GM12878 (cell line): ENCODE measurements around the gene CRISP2. TPM values are rescaled to one million over a fixed set of nuclear protein-coding genes. Genes with fewer than 3 reads are reported as not detected.

ENCODE experiments used
- NR2C2 ChIP-seq: IDR thresholded peaks from 2 replicates; pipeline ENCODE4 v1.6.1; 2011; ENCODE audit warnings: borderline replicate concordance, low read depth; ENCODE audit not compliant: control insufficient read depth, insufficient read length
- ZNF622 ChIP-seq: fragments of 450-650 bp; IDR thresholded peaks from 2 replicates; pipeline ENCODE4 v1.6.1; 2017; ENCODE audit warnings: mild to moderate bottlenecking, inconsistent platforms
- polyA plus RNA-seq, 11 experiments: library from polyadenylated mRNA; depleted of rRNA in 4 of 11; unstranded in 6 of 11; stranded (reverse) in 5 of 11; fragments of >200 nt; fragmentation: Nextera tagmentation in 4 of 11; fragmentation: Illumina TruSeq in 1 of 11; extraction: Ambion mirVana in 4 of 11; extraction: Trizol in 1 of 11; gene quantifications; 1 replicate in 1 of 11; 2 replicates in 10 of 11; pipeline versions ENCODE4 v1.2.1 to v1.2.3, GENCODE V29; 2011 to 2016; ENCODE audit warnings: inconsistent platforms in 2 of 11, missing spikeins in 2 of 11, low read depth in 1 of 11
- total RNA-seq, 4 experiments: library from RNA; depleted of rRNA in 3 of 4; stranded (reverse); fragments of >200 nt in 3 of 4; fragmentation: Illumina TruSeq in 1 of 4; extraction: Trizol in 1 of 4; gene quantifications; 2 replicates each; pipeline versions ENCODE4 v1.2.1 to v1.2.3, GENCODE V29; 2013 to 2021
- TF ChIP-seq, protein P1 (sequence below): fragments of 450-650 bp; IDR thresholded peaks from 2 replicates; pipeline ENCODE4 v1.6.1; 2017; ENCODE audit warnings: antibody characterized with exemption, mild to moderate bottlenecking, moderate library complexity

The CRISP2 gene
- total and polyA plus RNA-seq, 10 of the 15 experiments (the other 5 are each of a cell fraction or from before 2014, with no cell fraction given), result not detected

DNA sequence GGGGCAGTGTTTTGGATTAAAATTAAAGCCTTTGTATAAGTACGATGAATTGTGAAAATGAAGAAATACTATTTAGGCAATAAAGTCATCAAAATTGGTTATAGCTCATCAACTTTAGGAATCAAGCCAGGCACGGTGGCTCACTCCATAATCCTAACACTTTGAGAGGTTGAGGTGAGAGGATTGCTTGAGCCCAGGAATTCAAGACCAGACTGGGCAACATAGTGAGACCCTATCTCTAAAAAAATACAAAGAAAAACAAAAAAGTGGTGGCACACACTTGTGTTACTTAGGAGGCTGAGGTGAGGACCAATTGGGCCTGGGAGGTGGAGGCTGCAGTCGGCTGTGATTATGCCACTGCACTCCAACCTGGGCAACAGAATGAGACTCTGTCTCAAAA, 68.2 kb downstream of the CRISP2 start (continued):
- TF ChIP-seq, protein P1, sequence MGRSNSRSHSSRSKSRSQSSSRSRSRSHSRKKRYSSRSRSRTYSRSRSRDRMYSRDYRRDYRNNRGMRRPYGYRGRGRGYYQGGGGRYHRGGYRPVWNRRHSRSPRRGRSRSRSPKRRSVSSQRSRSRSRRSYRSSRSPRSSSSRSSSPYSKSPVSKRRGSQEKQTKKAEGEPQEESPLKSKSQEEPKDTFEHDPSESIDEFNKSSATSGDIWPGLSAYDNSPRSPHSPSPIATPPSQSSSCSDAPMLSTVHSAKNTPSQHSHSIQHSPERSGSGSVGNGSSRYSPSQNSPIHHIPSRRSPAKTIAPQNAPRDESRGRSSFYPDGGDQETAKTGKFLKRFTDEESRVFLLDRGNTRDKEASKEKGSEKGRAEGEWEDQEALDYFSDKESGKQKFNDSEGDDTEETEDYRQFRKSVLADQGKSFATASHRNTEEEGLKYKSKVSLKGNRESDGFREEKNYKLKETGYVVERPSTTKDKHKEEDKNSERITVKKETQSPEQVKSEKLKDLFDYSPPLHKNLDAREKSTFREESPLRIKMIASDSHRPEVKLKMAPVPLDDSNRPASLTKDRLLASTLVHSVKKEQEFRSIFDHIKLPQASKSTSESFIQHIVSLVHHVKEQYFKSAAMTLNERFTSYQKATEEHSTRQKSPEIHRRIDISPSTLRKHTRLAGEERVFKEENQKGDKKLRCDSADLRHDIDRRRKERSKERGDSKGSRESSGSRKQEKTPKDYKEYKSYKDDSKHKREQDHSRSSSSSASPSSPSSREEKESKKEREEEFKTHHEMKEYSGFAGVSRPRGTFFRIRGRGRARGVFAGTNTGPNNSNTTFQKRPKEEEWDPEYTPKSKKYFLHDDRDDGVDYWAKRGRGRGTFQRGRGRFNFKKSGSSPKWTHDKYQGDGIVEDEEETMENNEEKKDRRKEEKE, result no peak
- TF ChIP-seq NR2C2, result no peak
- no peak for TF ChIP-seq ZNF622

Other genes with a start within 250 kb of the CRISP2 start
- not detected in 2 replicates for gene GLYATL3, start 213.6 kb downstream of the CRISP2 start, total RNA-seq (2014; rRNA removed)
- not detected in 2 replicates for gene GLYATL3, start 213.6 kb downstream of the CRISP2 start, total RNA-seq (2014; rRNA removed; fragmentation: Illumina TruSeq; extraction: Trizol)
- gene GLYATL3, start 213.6 kb downstream of the CRISP2 start, total RNA-seq (2021), result not detected in 2 replicates
- not detected in 2 replicates for gene GLYATL3, start 213.6 kb downstream of the CRISP2 start, polyA plus RNA-seq (2011; rRNA removed)
- not detected in 2 replicates for gene GLYATL3, start 213.6 kb downstream of the CRISP2 start, polyA plus RNA-seq (2014; fragmentation: Illumina TruSeq; extraction: Trizol)
- not detected for gene GLYATL3, start 213.6 kb downstream of the CRISP2 start, polyA plus RNA-seq (2014; fragmentation: Nextera tagmentation; extraction: Ambion mirVana)
- not detected in 2 replicates for gene GLYATL3, start 213.6 kb downstream of the CRISP2 start, polyA plus RNA-seq (2014; rRNA removed)
- not detected for gene GLYATL3, start 213.6 kb downstream of the CRISP2 start, polyA plus RNA-seq (2016; fragmentation: Nextera tagmentation; extraction: Ambion mirVana)
- gene C6orf141, start 162.9 kb downstream of the CRISP2 start, total RNA-seq (2014; rRNA removed), result not detected in 2 replicates
- not detected in 2 replicates for gene C6orf141, start 162.9 kb downstream of the CRISP2 start, total RNA-seq (2014; rRNA removed; fragmentation: Illumina TruSeq; extraction: Trizol)
- not detected in 2 replicates for gene C6orf141, start 162.9 kb downstream of the CRISP2 start, total RNA-seq (2021)
- 0.05 TPM in 1 of 2 replicates, not detected in the other for gene C6orf141, start 162.9 kb downstream of the CRISP2 start, polyA plus RNA-seq (2011; rRNA removed)
- not detected in 2 replicates for gene C6orf141, start 162.9 kb downstream of the CRISP2 start, polyA plus RNA-seq (2014; fragmentation: Illumina TruSeq; extraction: Trizol)
- gene C6orf141, start 162.9 kb downstream of the CRISP2 start, polyA plus RNA-seq (2014; fragmentation: Nextera tagmentation; extraction: Ambion mirVana), result not detected
- gene C6orf141, start 162.9 kb downstream of the CRISP2 start, polyA plus RNA-seq (2014; rRNA removed), result 0.19 TPM in 1 of 2 replicates, not detected in the other
- not detected for gene C6orf141, start 162.9 kb downstream of the CRISP2 start, polyA plus RNA-seq (2016; fragmentation: Nextera tagmentation; extraction: Ambion mirVana)
- gene RHAG, start 76.7 kb downstream of the CRISP2 start, total RNA-seq (2014; rRNA removed), result not detected in 2 replicates
- not detected in 2 replicates for gene RHAG, start 76.7 kb downstream of the CRISP2 start, total RNA-seq (2014; rRNA removed; fragmentation: Illumina TruSeq; extraction: Trizol)
- 0.18 and 0.32 TPM in 2 replicates for gene RHAG, start 76.7 kb downstream of the CRISP2 start, total RNA-seq (2021)
- 0.04 TPM in 1 of 2 replicates, not detected in the other for gene RHAG, start 76.7 kb downstream of the CRISP2 start, polyA plus RNA-seq (2011; rRNA removed)
- not detected in 2 replicates for gene RHAG, start 76.7 kb downstream of the CRISP2 start, polyA plus RNA-seq (2014; fragmentation: Illumina TruSeq; extraction: Trizol)
- gene RHAG, start 76.7 kb downstream of the CRISP2 start, polyA plus RNA-seq (2014; fragmentation: Nextera tagmentation; extraction: Ambion mirVana), result under 1 TPM; 0.08 to 0.11 TPM
- 0.06 TPM in 1 of 2 replicates, not detected in the other for gene RHAG, start 76.7 kb downstream of the CRISP2 start, polyA plus RNA-seq (2014; rRNA removed)
- not detected for gene RHAG, start 76.7 kb downstream of the CRISP2 start, polyA plus RNA-seq (2016; fragmentation: Nextera tagmentation; extraction: Ambion mirVana)
- gene CRISP3, start 30.8 kb upstream of the CRISP2 start, total RNA-seq (2014; rRNA removed), result not detected in 2 replicates
- not detected in 2 replicates for gene CRISP3, start 30.8 kb upstream of the CRISP2 start, total RNA-seq (2014; rRNA removed; fragmentation: Illumina TruSeq; extraction: Trizol)
- not detected in 2 replicates for gene CRISP3, start 30.8 kb upstream of the CRISP2 start, total RNA-seq (2021)
- not detected in 2 replicates for gene CRISP3, start 30.8 kb upstream of the CRISP2 start, polyA plus RNA-seq (2011; rRNA removed)
- not detected in 2 replicates for gene CRISP3, start 30.8 kb upstream of the CRISP2 start, polyA plus RNA-seq (2014; fragmentation: Illumina TruSeq; extraction: Trizol)
- gene CRISP3, start 30.8 kb upstream of the CRISP2 start, polyA plus RNA-seq (2014; fragmentation: Nextera tagmentation; extraction: Ambion mirVana), result not detected
- not detected in 2 replicates for gene CRISP3, start 30.8 kb upstream of the CRISP2 start, polyA plus RNA-seq (2014; rRNA removed)
- not detected for gene CRISP3, start 30.8 kb upstream of the CRISP2 start, polyA plus RNA-seq (2016; fragmentation: Nextera tagmentation; extraction: Ambion mirVana)
- gene PGK2, start 73.7 kb upstream of the CRISP2 start, total RNA-seq (2014; rRNA removed), result not detected in 2 replicates
- gene PGK2, start 73.7 kb upstream of the CRISP2 start, total RNA-seq (2014; rRNA removed; fragmentation: Illumina TruSeq; extraction: Trizol), result not detected in 2 replicates
- gene PGK2, start 73.7 kb upstream of the CRISP2 start, total RNA-seq (2021), result not detected in 2 replicates
- not detected in 2 replicates for gene PGK2, start 73.7 kb upstream of the CRISP2 start, polyA plus RNA-seq (2011; rRNA removed)
- gene PGK2, start 73.7 kb upstream of the CRISP2 start, polyA plus RNA-seq (2014; fragmentation: Illumina TruSeq; extraction: Trizol), result not detected in 2 replicates
- not detected for gene PGK2, start 73.7 kb upstream of the CRISP2 start, polyA plus RNA-seq (2014; fragmentation: Nextera tagmentation; extraction: Ambion mirVana)
- gene PGK2, start 73.7 kb upstream of the CRISP2 start, polyA plus RNA-seq (2014; rRNA removed), result not detected in 2 replicates
- gene PGK2, start 73.7 kb upstream of the CRISP2 start, polyA plus RNA-seq (2016; fragmentation: Nextera tagmentation; extraction: Ambion mirVana), result not detected
- not detected in 2 replicates for gene CRISP1, start 153.0 kb upstream of the CRISP2 start, total RNA-seq (2014; rRNA removed)
- not detected in 2 replicates for gene CRISP1, start 153.0 kb upstream of the CRISP2 start, total RNA-seq (2014; rRNA removed; fragmentation: Illumina TruSeq; extraction: Trizol)
- not detected in 2 replicates for gene CRISP1, start 153.0 kb upstream of the CRISP2 start, total RNA-seq (2021)
- gene CRISP1, start 153.0 kb upstream of the CRISP2 start, polyA plus RNA-seq (2011; rRNA removed), result not detected in 2 replicates
- not detected in 2 replicates for gene CRISP1, start 153.0 kb upstream of the CRISP2 start, polyA plus RNA-seq (2014; fragmentation: Illumina TruSeq; extraction: Trizol)
- not detected for gene CRISP1, start 153.0 kb upstream of the CRISP2 start, polyA plus RNA-seq (2014; fragmentation: Nextera tagmentation; extraction: Ambion mirVana)
- not detected in 2 replicates for gene CRISP1, start 153.0 kb upstream of the CRISP2 start, polyA plus RNA-seq (2014; rRNA removed)
- not detected for gene CRISP1, start 153.0 kb upstream of the CRISP2 start, polyA plus RNA-seq (2016; fragmentation: Nextera tagmentation; extraction: Ambion mirVana)